Measurements from ENCODE around the gene SHH. TPM values are rescaled to one million over a fixed set of nuclear protein-coding genes. Genes with fewer than 3 reads are reported as not detected.

SHH gene
- total and polyA plus RNA-seq, 2 experiments from 2014 or later = not detected

- Histone ChIP-seq H3K27me3 (peaks cover 94% of the 10 kb centered on the region), H3K36me3 (no peaks in the 10 kb centered on the region), H3K27ac (no peak overlapping the region), H3K4me1 (ENCODE audit: low read depth) (no peaks in the 10 kb centered on the region), H3K9me3 (ENCODE audit: low read depth) (no peaks in the 10 kb centered on the region), H3K4me3 (no peak overlapping the region)
- DNase-seq (ENCODE audit: low read depth in 1 of 2, low spot score in 1 of 2) = no peak
- no peak for TF ChIP-seq CTCF (IDR thresholded peaks at IDR 0.05; ENCODE audit: low read depth, low read length)
Observed at GRCh38 chr7:155798673-155799439, 13.4 kb downstream of the SHH start.

GRCh38 chr7:155797262-155798250 is 14.7 kb downstream of the SHH start:
- no peak for TF ChIP-seq CTCF (IDR thresholded peaks at IDR 0.05; ENCODE audit: low read depth, low read length)
- H3K4me3 ChIP-seq = no peak overlapping the region
- peaks cover 81% of the 10 kb centered on the region for H3K27me3 ChIP-seq
- H3K9me3 ChIP-seq (ENCODE audit: low read depth) = no peaks in the 10 kb centered on the region
- no peak for DNase-seq (ENCODE audit: low read depth in 1 of 2, low spot score in 1 of 2)
- no peaks in the 10 kb centered on the region for H3K36me3 ChIP-seq
- no peaks in the 10 kb centered on the region for H3K4me1 ChIP-seq (ENCODE audit: low read depth)
- H3K27ac ChIP-seq = no peak overlapping the region

GRCh38 chr7:155796381-155797261 is 15.6 kb downstream of the SHH start:
- Histone ChIP-seq H3K4me3 (no peak overlapping the region), H3K27me3 (peaks cover 72% of the 10 kb centered on the region), H3K36me3 (no peaks in the 10 kb centered on the region), H3K9me3 (ENCODE audit: low read depth) (no peaks in the 10 kb centered on the region), H3K4me1 (ENCODE audit: low read depth) (no peaks in the 10 kb centered on the region), H3K27ac (no peak overlapping the region)
- TF ChIP-seq CTCF (IDR thresholded peaks at IDR 0.05; ENCODE audit: low read depth, low read length) = peak; percentile 47
- peak; percentile 57 to 65 for DNase-seq (ENCODE audit: low read depth in 1 of 2, low spot score in 1 of 2)

- no peak for TF ChIP-seq CTCF (IDR thresholded peaks at IDR 0.05; ENCODE audit: low read depth, low read length)
- H3K36me3 ChIP-seq = no peaks in the 10 kb centered on the region
- no peak overlapping the region for H3K4me3 ChIP-seq
- H3K9me3 ChIP-seq (ENCODE audit: low read depth) = no peaks in the 10 kb centered on the region
- H3K27ac ChIP-seq = no peak overlapping the region
- H3K4me1 ChIP-seq (ENCODE audit: low read depth) = no peaks in the 10 kb centered on the region
- no peak for DNase-seq (ENCODE audit: low read depth in 1 of 2, low spot score in 1 of 2)
- H3K27me3 ChIP-seq = peaks cover 65% of the 10 kb centered on the region
Observed at GRCh38 chr7:155795951-155796350, 16.3 kb downstream of the SHH start.

- H3K27me3 ChIP-seq = peaks cover 60% of the 10 kb centered on the region
- TF ChIP-seq CTCF (IDR thresholded peaks at IDR 0.05; ENCODE audit: low read depth, low read length) = no peak
Observed at GRCh38 chr7:155795401-155795800, 16.9 kb downstream of the SHH start.

More at GRCh38 chr7:155795401-155795800, 16.9 kb downstream of the SHH start:
- H3K27ac ChIP-seq = no peak overlapping the region
- H3K4me3 ChIP-seq = no peak overlapping the region
- no peaks in the 10 kb centered on the region for H3K4me1 ChIP-seq (ENCODE audit: low read depth)
- no peaks in the 10 kb centered on the region for H3K36me3 ChIP-seq
- DNase-seq (ENCODE audit: low read depth in 1 of 2, low spot score in 1 of 2) = no peak
- no peaks in the 10 kb centered on the region for H3K9me3 ChIP-seq (ENCODE audit: low read depth)
